Measurements from ENCODE around the gene CAP1. TPM values are rescaled to one million over a fixed set of nuclear protein-coding genes. Genes with fewer than 3 reads are reported as not detected.
A peak's percentile ranks its signal among the peaks of the same experiment; 100 is the strongest.

The CAP1 gene
- total RNA-seq, 6 experiments from 2014 or later: 665 to 743 (median 688) TPM

- no peak for TF ChIP-seq CTCF (IDR thresholded peaks at IDR 0.05)
- peaks cover 50% of the 10 kb centered on the region for H3K36me3 Mint-ChIP-seq (ENCODE audit: low read depth)
- peaks cover 82% of the 10 kb centered on the region for H3K4me1 Mint-ChIP-seq (ENCODE audit: low read depth)
- 0 out of 2 replicates have a peak overlapping the region, but pooled peaks have one; percentile 13 for H3K27ac Mint-ChIP-seq
- no peak for DNase-seq
- H3K27me3 Mint-ChIP-seq (ENCODE audit: insufficient read depth): no peaks in the 10 kb centered on the region; the same call in 1 of the 2 replicates
- no peaks in the 10 kb centered on the region for H3K9me3 Mint-ChIP-seq
- no peak overlapping the region for H3K4me3 Mint-ChIP-seq
These were observed 6.7 kb downstream of the CAP1 start for GRCh38 chr1:40047276-40047675.

- no peak for DNase-seq
- peaks cover 80% of the 10 kb centered on the region for H3K4me1 Mint-ChIP-seq (ENCODE audit: low read depth)
- 0 out of 2 replicates have a peak overlapping the region, but pooled peaks have one; percentile 13 for H3K27ac Mint-ChIP-seq
- H3K27me3 Mint-ChIP-seq (ENCODE audit: insufficient read depth): no peaks in the 10 kb centered on the region; the same call in 1 of the 2 replicates
- H3K4me3 Mint-ChIP-seq: no peak overlapping the region
- H3K9me3 Mint-ChIP-seq: no peaks in the 10 kb centered on the region
- TF ChIP-seq CTCF (IDR thresholded peaks at IDR 0.05): no peak
- peaks cover 45% of the 10 kb centered on the region for H3K36me3 Mint-ChIP-seq (ENCODE audit: low read depth)
These were observed 7.2 kb downstream of the CAP1 start for GRCh38 chr1:40047769-40048168.

- H3K4me3 Mint-ChIP-seq: peak overlapping the region; percentile 1; the same call in 1 of the 2 replicates
- no peaks in the 10 kb centered on the region; the same call in 1 of the 2 replicates for H3K27me3 Mint-ChIP-seq (ENCODE audit: insufficient read depth)
- peaks cover 78% of the 10 kb centered on the region for H3K4me1 Mint-ChIP-seq (ENCODE audit: low read depth)
- peaks cover 37% of the 10 kb centered on the region for H3K36me3 Mint-ChIP-seq (ENCODE audit: low read depth)
- no peak for TF ChIP-seq CTCF (IDR thresholded peaks at IDR 0.05)
- peak overlapping the region; percentile 48 for H3K27ac Mint-ChIP-seq
- no peak for DNase-seq
- H3K9me3 Mint-ChIP-seq: no peaks in the 10 kb centered on the region
These were observed 9.2 kb downstream of the CAP1 start for GRCh38 chr1:40049725-40050124.

- Mint-ChIP-seq H3K27ac (peak overlapping the region; percentile 38), H3K9me3 (no peaks in the 10 kb centered on the region), H3K4me1 (ENCODE audit: low read depth) (peaks cover 78% of the 10 kb centered on the region), H3K36me3 (ENCODE audit: low read depth) (peaks cover 29% of the 10 kb centered on the region), H3K27me3 (ENCODE audit: insufficient read depth) (no peaks in the 10 kb centered on the region; the same call in 1 of the 2 replicates), H3K4me3 (no peak overlapping the region)
- DNase-seq: no peak
- TF ChIP-seq CTCF (IDR thresholded peaks at IDR 0.05): no peak
These were observed 10.3 kb downstream of the CAP1 start for GRCh38 chr1:40050863-40051262.

GRCh38 chr1:40053138-40053887 is 12.8 kb downstream of the CAP1 start:
- no peak overlapping the region for H3K27ac Mint-ChIP-seq
- peaks cover 83% of the 10 kb centered on the region for H3K4me1 Mint-ChIP-seq (ENCODE audit: low read depth)
- peaks cover 32% of the 10 kb centered on the region for H3K36me3 Mint-ChIP-seq (ENCODE audit: low read depth)
- H3K4me3 Mint-ChIP-seq: no peak overlapping the region
- DNase-seq: no peak
- no peak for TF ChIP-seq CTCF (IDR thresholded peaks at IDR 0.05)
- no peaks in the 10 kb centered on the region for H3K9me3 Mint-ChIP-seq
- no peaks in the 10 kb centered on the region; the same call in 1 of the 2 replicates for H3K27me3 Mint-ChIP-seq (ENCODE audit: insufficient read depth)

Measured in HFFc6 (cell line).